ENCODE results near the gene RSRC1. TPM values are rescaled to one million over a fixed set of nuclear protein-coding genes. Genes with fewer than 3 reads are reported as not detected.

RSRC1 gene
- total RNA-seq, 1 experiment from 2014 or later, result 37.9 TPM

- WGBS (ENCODE audit: extremely low coverage, insufficient read length, low lambda C conversion rate), result no CpG with 5 or more reads among the region's 2 CpGs
- H2BK5ac ChIP-seq (ENCODE audit: insufficient read length, low read length), result no peak overlapping the region
- Mint-ChIP-seq H3K4me1 (peaks cover 0 to 5% of the 10 kb centered on the region in 2 experiments; a peak in 3 of 4 replicates), H3K27ac (no peak overlapping the region), H3K36me3 (ENCODE audit: insufficient read depth in 1 of 3, low read depth in 3 of 3) (no peaks in the 10 kb centered on the region; a peak in 2 of 7 replicates), H3K4me3 (no peak overlapping the region), H3K27me3 (ENCODE audit: low read depth) (no peaks in the 10 kb centered on the region), H3K9me3 (peaks cover 2% of the 10 kb centered on the region in 2 experiments; a peak in 2 of 5 replicates)
- H2BK12ac ChIP-seq (ENCODE audit: insufficient read length, low read depth, low read length), result no peak overlapping the region
- no peaks in the 10 kb centered on the region for H3K27me3 ChIP-seq (ENCODE audit: insufficient read depth, low read length)
- TF ChIP-seq CTCF (conservative IDR thresholded peaks at IDR 0.05), result no peak
- no peak overlapping the region for H3K9ac ChIP-seq (ENCODE audit: extremely low read depth, insufficient read length, low read length)
- H3K18ac ChIP-seq (ENCODE audit: insufficient read length, low read depth, low read length), result no peak overlapping the region
- no peak overlapping the region for H3K4ac ChIP-seq (ENCODE audit: low read depth, low read length)
- no peak overlapping the region for H4K8ac ChIP-seq (replicated peaks; ENCODE audit: insufficient read length, low read depth, low read length)
- H3K9me3 ChIP-seq (ENCODE audit: control insufficient read depth, low read depth, low read length), result no peaks in the 10 kb centered on the region
- H2BK120ac ChIP-seq (ENCODE audit: low read depth, low read length, poor library complexity, severe bottlenecking), result no peak overlapping the region
- H2BK20ac ChIP-seq (ENCODE audit: low read depth, low read length, poor library complexity, severe bottlenecking), result no peak overlapping the region
- H2BK15ac ChIP-seq (ENCODE audit: low read depth, low read length), result no peak overlapping the region
- H3K56ac ChIP-seq (ENCODE audit: insufficient read length, low read depth, low read length), result no peak overlapping the region
- no peak for DNase-seq
- H4K20me1 ChIP-seq (ENCODE audit: control insufficient read depth, insufficient read depth, insufficient read length), result no peaks in the 10 kb centered on the region
- no peaks in the 10 kb centered on the region for H3K23me2 ChIP-seq (ENCODE audit: insufficient read length, low read depth, low read length, poor library complexity, severe bottlenecking)
- no peak overlapping the region for H3K14ac ChIP-seq (ENCODE audit: insufficient read depth, low read length)
- H2AFZ ChIP-seq (ENCODE audit: low read length), result no peak overlapping the region
- H3K4me2 ChIP-seq (ENCODE audit: insufficient read depth, insufficient read length, low read length), result no peak overlapping the region
- H3K79me1 ChIP-seq (ENCODE audit: insufficient read depth, low read depth, low read length, poor library complexity, severe bottlenecking), result no peaks in the 10 kb centered on the region
- H3K27ac ChIP-seq (ENCODE audit: insufficient read length, low read depth, low read length), result no peak overlapping the region
- H3K4me1 ChIP-seq (ENCODE audit: insufficient read depth, low read length), result no peaks in the 10 kb centered on the region
- no peak overlapping the region for H2AK5ac ChIP-seq (ENCODE audit: insufficient read length, low read length)
- no peak overlapping the region for H3T11ph ChIP-seq (ENCODE audit: low read length)
- no peak overlapping the region for H4K91ac ChIP-seq (ENCODE audit: insufficient read length, low read depth, low read length)
- H3K79me2 ChIP-seq (ENCODE audit: insufficient read depth, low read length), result no peaks in the 10 kb centered on the region
- no peak overlapping the region for H3K23ac ChIP-seq (ENCODE audit: insufficient read length, low read depth, low read length)
- H4K5ac ChIP-seq (ENCODE audit: insufficient read length, low read depth, low read length), result no peak overlapping the region
These were observed 382.1 kb downstream of the RSRC1 start for GRCh38 chr3:158491968-158492367.
